ENCODE results near the gene FAM3B. TPM values are rescaled to one million over a fixed set of nuclear protein-coding genes. Genes with fewer than 3 reads are reported as not detected.
A peak's percentile ranks its signal among the peaks of the same experiment; 100 is the strongest.

The FAM3B gene
- total and polyA plus RNA-seq, 2 experiments from 2014 or later, result 2.5 to 3.6 TPM

- H3K27me3 ChIP-seq (ENCODE audit: insufficient read depth), result no peaks in the 10 kb centered on the region
- Mint-ChIP-seq H3K27me3 (ENCODE audit: insufficient read depth, low read depth, poor library complexity) (peaks cover 7% of the 10 kb centered on the region), H3K36me3 (ENCODE audit: low read depth) (no peaks in the 10 kb centered on the region), H3K9me3 (peaks cover 4% of the 10 kb centered on the region; the same call in 2 of the 3 replicates), H3K4me1 (peaks cover 9% of the 10 kb centered on the region), H3K4me3 (peak overlapping the region; percentile 77; the same call in 1 of the 3 replicates), H3K27ac (no peak overlapping the region)
- H4K20me1 ChIP-seq (replicated peaks; ENCODE audit: insufficient read depth), result no peaks in the 10 kb centered on the region
- 0 out of 2 replicates have a peak, but pooled peaks cover 10% of the 10 kb centered on the region for H3K9me2 ChIP-seq (ENCODE audit: insufficient read depth)
- peak overlapping the region; percentile 88 for H3K4me2 ChIP-seq
- no peak overlapping the region for H3K27ac ChIP-seq (ENCODE audit: low read depth)
- H3F3A ChIP-seq (replicated peaks; ENCODE audit: low read depth), result no peaks in the 10 kb centered on the region
- H3K36me3 ChIP-seq (ENCODE audit: insufficient read depth), result no peaks in the 10 kb centered on the region
- no peak overlapping the region for H2AFZ ChIP-seq
- ATAC-seq (no peak), DNase-seq (ENCODE audit: low spot score) (no peak)
- peak overlapping the region; percentile 67 for H3K4me3 ChIP-seq
- TF ChIP-seq ZNF331 (CRISPR knock-in tag; IDR thresholded peaks at IDR 0.05; ENCODE audit: low read depth), result no peak
- no peak for TF ChIP-seq CTCF (conservative IDR thresholded peaks at IDR 0.05; ENCODE audit: low read depth in 2 of 2)
- no peak for TF ChIP-seq ETS1 (IDR thresholded peaks at IDR 0.05)
- TF ChIP-seq EZH2phosphoT487 (IDR thresholded peaks at IDR 0.05; ENCODE audit: unreplicated experiment), result no peak
- peaks cover 16% of the 10 kb centered on the region; the same call in 1 of the 2 replicates for H3K4me1 ChIP-seq (ENCODE audit: insufficient read depth)
- 0 out of 2 replicates have a peak, but pooled peaks cover 7% of the 10 kb centered on the region for H3K79me2 ChIP-seq (replicated peaks; ENCODE audit: insufficient read depth)
Measured at GRCh38 chr21:41370840-41371684, 54.5 kb downstream of the FAM3B start.

- Mint-ChIP-seq H3K4me1 (peaks cover 9% of the 10 kb centered on the region), H3K4me3 (no peak overlapping the region), H3K9me3 (peaks cover 4% of the 10 kb centered on the region; the same call in 2 of the 3 replicates), H3K27ac (no peak overlapping the region), H3K36me3 (ENCODE audit: low read depth) (no peaks in the 10 kb centered on the region), H3K27me3 (ENCODE audit: insufficient read depth, low read depth, poor library complexity) (peaks cover 7% of the 10 kb centered on the region)
- Histone ChIP-seq H3K4me3 (no peak overlapping the region), H3K4me1 (ENCODE audit: insufficient read depth) (peaks cover 16% of the 10 kb centered on the region; the same call in 1 of the 2 replicates), H4K20me1 (replicated peaks; ENCODE audit: insufficient read depth) (no peaks in the 10 kb centered on the region), H2AFZ (no peak overlapping the region), H3F3A (replicated peaks; ENCODE audit: low read depth) (no peaks in the 10 kb centered on the region), H3K36me3 (ENCODE audit: insufficient read depth) (no peaks in the 10 kb centered on the region), H3K27ac (ENCODE audit: low read depth) (no peak overlapping the region), H3K27me3 (ENCODE audit: insufficient read depth) (no peaks in the 10 kb centered on the region), H3K9me2 (ENCODE audit: insufficient read depth) (0 out of 2 replicates have a peak, but pooled peaks cover 10% of the 10 kb centered on the region), H3K79me2 (replicated peaks; ENCODE audit: insufficient read depth) (0 out of 2 replicates have a peak, but pooled peaks cover 7% of the 10 kb centered on the region), H3K4me2 (no peak overlapping the region)
- ATAC-seq (no peak), DNase-seq (ENCODE audit: low spot score) (no peak)
- TF ChIP-seq CREB1 (CRISPR knock-in tag; IDR thresholded peaks at IDR 0.05; ENCODE audit: low read depth) (no peak), NANOG (IDR thresholded peaks at IDR 0.05; ENCODE audit: borderline replicate concordance) (no peak), JUNB (IDR thresholded peaks at IDR 0.05; ENCODE audit: unreplicated experiment) (no peak), POLR2AphosphoS5 (IDR thresholded peaks at IDR 0.05; ENCODE audit: low read depth) (no peak), ZNF462 (CRISPR knock-in tag; IDR thresholded peaks at IDR 0.05) (no peak)
Measured at GRCh38 chr21:41371685-41372030, 55.1 kb downstream of the FAM3B start.

Data from GM23338 (cell line).